ENCODE results near the gene TLCD2. TPM values are rescaled to one million over a fixed set of nuclear protein-coding genes. Genes with fewer than 3 reads are reported as not detected.

Gene TLCD2
- total and polyA plus RNA-seq, 9 of the 15 experiments (the other 6 are each of a cell fraction or from before 2014, with no cell fraction given), result 0.10 to 0.89 (median 0.58) TPM

DNA sequence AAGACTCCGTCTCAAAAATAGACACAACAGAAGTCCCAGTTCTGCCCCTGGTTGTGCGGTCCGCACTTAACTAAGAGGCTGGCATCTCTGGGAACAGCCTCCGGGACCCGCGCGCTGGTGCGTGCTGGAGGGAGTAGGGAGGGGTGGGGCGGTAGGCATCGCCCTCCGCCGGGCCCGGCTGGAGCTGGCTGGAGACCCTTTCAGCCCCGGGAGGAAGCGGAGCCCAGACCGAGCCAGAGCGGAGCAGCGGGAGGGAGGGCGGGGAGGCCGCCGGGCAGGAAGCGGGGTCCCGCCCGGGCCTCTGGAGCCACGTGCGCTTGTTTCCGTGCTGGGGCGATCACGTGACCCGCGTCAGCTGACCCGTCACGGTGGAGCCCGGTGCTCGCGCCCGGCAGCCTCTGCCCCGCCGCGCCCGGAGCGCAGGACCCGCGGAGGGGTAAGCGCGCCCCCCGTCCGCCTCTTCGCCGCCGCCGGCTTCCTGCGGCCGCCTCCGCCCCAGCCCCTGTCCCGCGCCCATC is 14.2 kb upstream of the TLCD2 start, which contains the start of gene WDR81 (continued):
- TF ChIP-seq, protein P1, sequence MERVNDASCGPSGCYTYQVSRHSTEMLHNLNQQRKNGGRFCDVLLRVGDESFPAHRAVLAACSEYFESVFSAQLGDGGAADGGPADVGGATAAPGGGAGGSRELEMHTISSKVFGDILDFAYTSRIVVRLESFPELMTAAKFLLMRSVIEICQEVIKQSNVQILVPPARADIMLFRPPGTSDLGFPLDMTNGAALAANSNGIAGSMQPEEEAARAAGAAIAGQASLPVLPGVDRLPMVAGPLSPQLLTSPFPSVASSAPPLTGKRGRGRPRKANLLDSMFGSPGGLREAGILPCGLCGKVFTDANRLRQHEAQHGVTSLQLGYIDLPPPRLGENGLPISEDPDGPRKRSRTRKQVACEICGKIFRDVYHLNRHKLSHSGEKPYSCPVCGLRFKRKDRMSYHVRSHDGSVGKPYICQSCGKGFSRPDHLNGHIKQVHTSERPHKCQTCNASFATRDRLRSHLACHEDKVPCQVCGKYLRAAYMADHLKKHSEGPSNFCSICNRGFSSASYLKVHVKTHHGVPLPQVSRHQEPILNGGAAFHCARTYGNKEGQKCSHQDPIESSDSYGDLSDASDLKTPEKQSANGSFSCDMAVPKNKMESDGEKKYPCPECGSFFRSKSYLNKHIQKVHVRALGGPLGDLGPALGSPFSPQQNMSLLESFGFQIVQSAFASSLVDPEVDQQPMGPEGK (CRISPR knock-in tag; IDR thresholded peaks at IDR 0.05; ENCODE audit: borderline replicate concordance), result no peak
- TF ChIP-seq, protein P2, sequence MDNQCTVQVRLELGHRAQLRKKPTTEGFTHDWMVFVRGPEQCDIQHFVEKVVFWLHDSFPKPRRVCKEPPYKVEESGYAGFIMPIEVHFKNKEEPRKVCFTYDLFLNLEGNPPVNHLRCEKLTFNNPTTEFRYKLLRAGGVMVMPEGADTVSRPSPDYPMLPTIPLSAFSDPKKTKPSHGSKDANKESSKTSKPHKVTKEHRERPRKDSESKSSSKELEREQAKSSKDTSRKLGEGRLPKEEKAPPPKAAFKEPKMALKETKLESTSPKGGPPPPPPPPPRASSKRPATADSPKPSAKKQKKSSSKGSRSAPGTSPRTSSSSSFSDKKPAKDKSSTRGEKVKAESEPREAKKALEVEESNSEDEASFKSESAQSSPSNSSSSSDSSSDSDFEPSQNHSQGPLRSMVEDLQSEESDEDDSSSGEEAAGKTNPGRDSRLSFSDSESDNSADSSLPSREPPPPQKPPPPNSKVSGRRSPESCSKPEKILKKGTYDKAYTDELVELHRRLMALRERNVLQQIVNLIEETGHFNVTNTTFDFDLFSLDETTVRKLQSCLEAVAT (IDR thresholded peaks at IDR 0.05), result no peak
- no peak for TF ChIP-seq SIRT6 (IDR thresholded peaks at IDR 0.05; ENCODE audit: low read depth, low read length)
- peak; percentile 51 for TF ChIP-seq ZFX (CRISPR knock-in tag; IDR thresholded peaks at IDR 0.05)
- no peak for TF ChIP-seq BCL6 (CRISPR knock-in tag; IDR thresholded peaks at IDR 0.05)
- peak in 1 of 3 experiments; percentile 17 for TF ChIP-seq YY1 (IDR thresholded peaks at IDR 0.05; ENCODE audit: borderline replicate concordance in 1 of 3, control insufficient read depth in 1 of 3, extremely low read depth in 1 of 3, insufficient read depth in 3 of 3, insufficient read length in 1 of 3, insufficient replicate concordance in 2 of 3, low read depth in 1 of 3, low read length in 2 of 3)
- TF ChIP-seq, protein P3, sequence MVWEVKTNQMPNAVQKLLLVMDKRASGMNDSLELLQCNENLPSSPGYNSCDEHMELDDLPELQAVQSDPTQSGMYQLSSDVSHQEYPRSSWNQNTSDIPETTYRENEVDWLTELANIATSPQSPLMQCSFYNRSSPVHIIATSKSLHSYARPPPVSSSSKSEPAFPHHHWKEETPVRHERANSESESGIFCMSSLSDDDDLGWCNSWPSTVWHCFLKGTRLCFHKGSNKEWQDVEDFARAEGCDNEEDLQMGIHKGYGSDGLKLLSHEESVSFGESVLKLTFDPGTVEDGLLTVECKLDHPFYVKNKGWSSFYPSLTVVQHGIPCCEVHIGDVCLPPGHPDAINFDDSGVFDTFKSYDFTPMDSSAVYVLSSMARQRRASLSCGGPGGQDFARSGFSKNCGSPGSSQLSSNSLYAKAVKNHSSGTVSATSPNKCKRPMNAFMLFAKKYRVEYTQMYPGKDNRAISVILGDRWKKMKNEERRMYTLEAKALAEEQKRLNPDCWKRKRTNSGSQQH (CRISPR knock-in tag; IDR thresholded peaks at IDR 0.05), result no peak
- TF ChIP-seq CSDE1 (IDR thresholded peaks at IDR 0.05), result no peak
- TF ChIP-seq, protein P4, sequence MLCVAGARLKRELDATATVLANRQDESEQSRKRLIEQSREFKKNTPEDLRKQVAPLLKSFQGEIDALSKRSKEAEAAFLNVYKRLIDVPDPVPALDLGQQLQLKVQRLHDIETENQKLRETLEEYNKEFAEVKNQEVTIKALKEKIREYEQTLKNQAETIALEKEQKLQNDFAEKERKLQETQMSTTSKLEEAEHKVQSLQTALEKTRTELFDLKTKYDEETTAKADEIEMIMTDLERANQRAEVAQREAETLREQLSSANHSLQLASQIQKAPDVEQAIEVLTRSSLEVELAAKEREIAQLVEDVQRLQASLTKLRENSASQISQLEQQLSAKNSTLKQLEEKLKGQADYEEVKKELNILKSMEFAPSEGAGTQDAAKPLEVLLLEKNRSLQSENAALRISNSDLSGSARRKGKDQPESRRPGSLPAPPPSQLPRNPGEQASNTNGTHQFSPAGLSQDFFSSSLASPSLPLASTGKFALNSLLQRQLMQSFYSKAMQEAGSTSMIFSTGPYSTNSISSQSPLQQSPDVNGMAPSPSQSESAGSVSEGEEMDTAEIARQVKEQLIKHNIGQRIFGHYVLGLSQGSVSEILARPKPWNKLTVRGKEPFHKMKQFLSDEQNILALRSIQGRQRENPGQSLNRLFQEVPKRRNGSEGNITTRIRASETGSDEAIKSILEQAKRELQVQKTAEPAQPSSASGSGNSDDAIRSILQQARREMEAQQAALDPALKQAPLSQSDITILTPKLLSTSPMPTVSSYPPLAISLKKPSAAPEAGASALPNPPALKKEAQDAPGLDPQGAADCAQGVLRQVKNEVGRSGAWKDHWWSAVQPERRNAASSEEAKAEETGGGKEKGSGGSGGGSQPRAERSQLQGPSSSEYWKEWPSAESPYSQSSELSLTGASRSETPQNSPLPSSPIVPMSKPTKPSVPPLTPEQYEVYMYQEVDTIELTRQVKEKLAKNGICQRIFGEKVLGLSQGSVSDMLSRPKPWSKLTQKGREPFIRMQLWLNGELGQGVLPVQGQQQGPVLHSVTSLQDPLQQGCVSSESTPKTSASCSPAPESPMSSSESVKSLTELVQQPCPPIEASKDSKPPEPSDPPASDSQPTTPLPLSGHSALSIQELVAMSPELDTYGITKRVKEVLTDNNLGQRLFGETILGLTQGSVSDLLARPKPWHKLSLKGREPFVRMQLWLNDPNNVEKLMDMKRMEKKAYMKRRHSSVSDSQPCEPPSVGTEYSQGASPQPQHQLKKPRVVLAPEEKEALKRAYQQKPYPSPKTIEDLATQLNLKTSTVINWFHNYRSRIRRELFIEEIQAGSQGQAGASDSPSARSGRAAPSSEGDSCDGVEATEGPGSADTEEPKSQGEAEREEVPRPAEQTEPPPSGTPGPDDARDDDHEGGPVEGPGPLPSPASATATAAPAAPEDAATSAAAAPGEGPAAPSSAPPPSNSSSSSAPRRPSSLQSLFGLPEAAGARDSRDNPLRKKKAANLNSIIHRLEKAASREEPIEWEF (CRISPR knock-in tag; IDR thresholded peaks at IDR 0.05), result no peak
- no peak for TF ChIP-seq POU5F1 (IDR thresholded peaks at IDR 0.05; ENCODE audit: borderline replicate concordance, low read depth, low read length, partially characterized antibody)
- no peak for TF ChIP-seq NRF1 (conservative IDR thresholded peaks at IDR 0.05 in 1 of 2, IDR thresholded peaks at IDR 0.05 in 1 of 2)
- no peak for TF ChIP-seq TSC22D4 (tag; IDR thresholded peaks at IDR 0.05)
- TF ChIP-seq, protein P5, sequence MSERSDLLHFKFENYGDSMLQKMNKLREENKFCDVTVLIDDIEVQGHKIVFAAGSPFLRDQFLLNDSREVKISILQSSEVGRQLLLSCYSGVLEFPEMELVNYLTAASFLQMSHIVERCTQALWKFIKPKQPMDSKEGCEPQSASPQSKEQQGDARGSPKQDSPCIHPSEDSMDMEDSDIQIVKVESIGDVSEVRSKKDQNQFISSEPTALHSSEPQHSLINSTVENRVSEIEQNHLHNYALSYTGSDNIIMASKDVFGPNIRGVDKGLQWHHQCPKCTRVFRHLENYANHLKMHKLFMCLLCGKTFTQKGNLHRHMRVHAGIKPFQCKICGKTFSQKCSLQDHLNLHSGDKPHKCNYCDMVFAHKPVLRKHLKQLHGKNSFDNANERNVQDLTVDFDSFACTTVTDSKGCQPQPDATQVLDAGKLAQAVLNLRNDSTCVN (CRISPR knock-in tag; IDR thresholded peaks at IDR 0.05), result no peak
- TF ChIP-seq ZNF445 (CRISPR knock-in tag; IDR thresholded peaks at IDR 0.05; ENCODE audit: low read depth), result no peak
- TF ChIP-seq ZNF699 (CRISPR knock-in tag; IDR thresholded peaks at IDR 0.05; ENCODE audit: insufficient replicate concordance), result no peak
- TF ChIP-seq MECOM (CRISPR knock-in tag; IDR thresholded peaks at IDR 0.05), result no peak
